ENCODE data around the gene CFAP251. TPM values are rescaled to one million over a fixed set of nuclear protein-coding genes. Genes with fewer than 3 reads are reported as not detected.

The CFAP251 gene
- polyA plus RNA-seq, 1 donor (not counting 4 experiments of a cell fraction or from before 2014, with no cell fraction given) = 74.2 TPM

- Histone ChIP-seq H3K9me3 (ENCODE audit: control insufficient read depth, low read depth, low read length) (no peaks in the 10 kb centered on the region), H2AFZ (ENCODE audit: control insufficient read depth, low read length) (peak overlapping the region; percentile 16), H3K79me2 (ENCODE audit: control insufficient read depth, insufficient read depth, low read length) (no peaks in the 10 kb centered on the region), H3K27me3 (ENCODE audit: control insufficient read depth, extremely low read depth, insufficient read depth, low read length) (no peaks in the 10 kb centered on the region), H3K27ac (ENCODE audit: control insufficient read depth, insufficient read depth, low read length) (no peak overlapping the region), H3K4me3 (ENCODE audit: control insufficient read depth in 2 of 3, extremely low read depth in 1 of 3, insufficient read depth in 2 of 3, low read depth in 1 of 3, low read length in 3 of 3) (no peak overlapping the region), H3K36me3 (ENCODE audit: control insufficient read depth in 2 of 2, extremely low read depth in 1 of 2, insufficient read depth in 2 of 2, low read length in 2 of 2) (peaks cover 4 to 9% of the 10 kb centered on the region in 2 experiments), H3K4me2 (ENCODE audit: control insufficient read depth, extremely low read depth, insufficient read depth, low read depth, low read length) (peak overlapping the region; percentile 54), H3K9me1 (ENCODE audit: control insufficient read depth, extremely low read depth, insufficient read depth, low read length) (no peaks in the 10 kb centered on the region), H3K4me1 (ENCODE audit: control insufficient read depth, extremely low read depth, insufficient read depth, low read length) (peaks cover 20% of the 10 kb centered on the region), H4K20me1 (ENCODE audit: control insufficient read depth, extremely low read depth, insufficient read depth, low read length) (no peaks in the 10 kb centered on the region), H3K9ac (ENCODE audit: control insufficient read depth, extremely low read depth, insufficient read depth, low read length) (no peak overlapping the region)
- TF ChIP-seq CTCF (optimal IDR thresholded peaks at IDR 0.05 in 1 of 3, IDR thresholded peaks at IDR 0.05 in 1 of 3, conservative IDR thresholded peaks at IDR 0.05 in 1 of 3; ENCODE audit: extremely low read depth in 1 of 3, insufficient read depth in 2 of 3, low read length in 3 of 3) = no peak
- FAIRE-seq (no peak), DNase-seq (ENCODE audit: low read depth, low spot score) (no peak)
- dilution Hi-C loops (cut with MboI; ENCODE audit: extremely low pct_ligation_motif_present, low sequenced_read_pairs) = no loop called here
Observed at GRCh38 chr12:122004633-122005071, 86.3 kb downstream of the CFAP251 start.

- no peaks in the 10 kb centered on the region for H4K20me1 ChIP-seq (ENCODE audit: control insufficient read depth, extremely low read depth, insufficient read depth, low read length)
- no peaks in the 10 kb centered on the region for H3K9me3 ChIP-seq (ENCODE audit: control insufficient read depth, low read depth, low read length)
- dilution Hi-C loops (cut with MboI; ENCODE audit: extremely low pct_ligation_motif_present, low sequenced_read_pairs) = no loop called here
- H3K4me2 ChIP-seq (ENCODE audit: control insufficient read depth, extremely low read depth, insufficient read depth, low read depth, low read length) = no peak overlapping the region
- no peak overlapping the region for H2AFZ ChIP-seq (ENCODE audit: control insufficient read depth, low read length)
- H3K9ac ChIP-seq (ENCODE audit: control insufficient read depth, extremely low read depth, insufficient read depth, low read length) = no peak overlapping the region
- no peak overlapping the region for H3K4me3 ChIP-seq (ENCODE audit: control insufficient read depth in 2 of 3, extremely low read depth in 1 of 3, insufficient read depth in 2 of 3, low read depth in 1 of 3, low read length in 3 of 3)
- H3K27ac ChIP-seq (ENCODE audit: control insufficient read depth, insufficient read depth, low read length) = no peak overlapping the region
- H3K4me1 ChIP-seq (ENCODE audit: control insufficient read depth, extremely low read depth, insufficient read depth, low read length) = peaks cover 20% of the 10 kb centered on the region
- TF ChIP-seq CTCF (optimal IDR thresholded peaks at IDR 0.05 in 1 of 3, IDR thresholded peaks at IDR 0.05 in 1 of 3, conservative IDR thresholded peaks at IDR 0.05 in 1 of 3; ENCODE audit: extremely low read depth in 1 of 3, insufficient read depth in 2 of 3, low read length in 3 of 3) (no peak), EZH2 (IDR thresholded peaks at IDR 0.05; ENCODE audit: low read length) (no peak)
- H3K9me1 ChIP-seq (ENCODE audit: control insufficient read depth, extremely low read depth, insufficient read depth, low read length) = no peaks in the 10 kb centered on the region
- H3K36me3 ChIP-seq (ENCODE audit: control insufficient read depth in 2 of 2, extremely low read depth in 1 of 2, insufficient read depth in 2 of 2, low read length in 2 of 2) = peaks cover 4 to 7% of the 10 kb centered on the region in 2 experiments
- H3K27me3 ChIP-seq (ENCODE audit: control insufficient read depth, extremely low read depth, insufficient read depth, low read length) = no peaks in the 10 kb centered on the region
- FAIRE-seq (no peak), DNase-seq (ENCODE audit: low read depth, low spot score) (no peak)
- no peaks in the 10 kb centered on the region for H3K79me2 ChIP-seq (ENCODE audit: control insufficient read depth, insufficient read depth, low read length)
Observed at GRCh38 chr12:122005252-122005776, 86.9 kb downstream of the CFAP251 start.
